ENCODE measurements around the gene PRPF31.

DNA sequence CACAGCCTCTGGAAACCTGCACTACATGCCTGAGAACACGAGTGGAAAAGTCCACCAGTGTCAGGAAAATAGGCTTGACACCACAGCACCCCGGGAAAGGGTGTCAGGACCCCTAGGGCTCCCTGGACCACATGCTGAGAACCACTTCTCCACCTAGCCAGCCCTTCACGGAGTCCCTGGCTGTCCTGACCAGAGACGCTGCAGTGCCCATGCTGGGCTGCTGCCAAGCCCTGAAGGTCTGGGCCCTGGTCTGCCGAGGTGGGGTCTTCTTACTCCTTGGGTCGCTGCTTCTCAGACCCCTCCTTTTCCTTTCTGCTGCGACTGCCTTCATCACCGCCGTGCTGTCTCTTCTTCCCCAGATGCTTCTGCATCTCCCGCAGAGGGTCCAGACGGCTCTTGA, 40.9 kb downstream of the PRPF31 start:
- TF ChIP-seq POLR2AphosphoS5 (IDR thresholded peaks at IDR 0.05; ENCODE audit: low read depth, low read length) (no peak; the same call in 1 of the 2 replicates), TAF1 (IDR thresholded peaks at IDR 0.05; ENCODE audit: borderline replicate concordance, insufficient read depth, low read length) (no peak), REST (IDR thresholded peaks at IDR 0.05; ENCODE audit: insufficient read depth in 1 of 2, low read depth in 2 of 2, low read length in 2 of 2) (no peak), SIN3A (IDR thresholded peaks at IDR 0.05; ENCODE audit: borderline replicate concordance, insufficient read depth, low read length) (no peak)

Measured in PFSK-1 (cell line).